Measurements from ENCODE around the gene TMEM267. TPM values are rescaled to one million over a fixed set of nuclear protein-coding genes. Genes with fewer than 3 reads are reported as not detected.

Gene TMEM267
- polyA plus RNA-seq, 3 donors, result 4.4 to 13.9 (median 11.8) TPM

DNA sequence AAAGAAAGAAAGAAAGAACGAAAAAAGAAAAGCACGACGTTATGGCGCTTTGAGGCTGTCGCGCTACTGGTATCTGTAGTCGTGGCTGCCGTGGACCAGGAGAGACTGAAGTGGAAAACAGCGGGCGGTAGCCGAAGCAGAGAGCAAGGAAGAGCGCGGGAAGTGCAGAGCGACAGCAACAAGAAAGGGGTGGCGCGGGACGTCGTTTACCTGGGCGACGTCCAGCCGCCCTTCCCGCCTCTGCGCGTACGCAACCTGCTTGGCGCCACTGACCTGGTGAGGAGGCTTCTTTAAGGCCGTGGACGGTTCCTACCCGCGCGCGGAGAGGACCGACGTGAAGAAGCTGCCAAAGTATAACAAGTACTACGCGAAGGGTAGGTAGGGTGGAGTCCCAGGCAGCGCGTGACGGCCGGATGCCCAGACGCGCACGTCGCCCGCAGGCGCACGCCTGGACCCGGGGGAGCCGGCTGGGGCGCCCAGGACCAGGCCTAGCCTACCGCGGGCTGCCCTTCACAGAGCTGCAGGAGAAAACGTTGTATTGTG lies 86.8 kb downstream of the TMEM267 start:
- H3K4me1 Mint-ChIP-seq, result peaks cover 9% of the 10 kb centered on the region
- peak overlapping the region; percentile 45 for H3K9ac ChIP-seq (ENCODE audit: insufficient read depth, low read length, poor library complexity, severe bottlenecking)
- intact Hi-C loops (cut with micrococcal nuclease), result no loop called here
- no peak overlapping the region for H3K27ac ChIP-seq (ENCODE audit: low read depth in 1 of 2, low read length in 2 of 2)
- H3K4me3 ChIP-seq (replicated peaks in 1 of 3; ENCODE audit: low read depth in 2 of 3, low read length in 3 of 3), result peak overlapping the region; percentile 54 to 75 (median 66)
- H3K4me3 Mint-ChIP-seq, result peak overlapping the region; percentile 88 to 98
- TF ChIP-seq, protein P1, sequence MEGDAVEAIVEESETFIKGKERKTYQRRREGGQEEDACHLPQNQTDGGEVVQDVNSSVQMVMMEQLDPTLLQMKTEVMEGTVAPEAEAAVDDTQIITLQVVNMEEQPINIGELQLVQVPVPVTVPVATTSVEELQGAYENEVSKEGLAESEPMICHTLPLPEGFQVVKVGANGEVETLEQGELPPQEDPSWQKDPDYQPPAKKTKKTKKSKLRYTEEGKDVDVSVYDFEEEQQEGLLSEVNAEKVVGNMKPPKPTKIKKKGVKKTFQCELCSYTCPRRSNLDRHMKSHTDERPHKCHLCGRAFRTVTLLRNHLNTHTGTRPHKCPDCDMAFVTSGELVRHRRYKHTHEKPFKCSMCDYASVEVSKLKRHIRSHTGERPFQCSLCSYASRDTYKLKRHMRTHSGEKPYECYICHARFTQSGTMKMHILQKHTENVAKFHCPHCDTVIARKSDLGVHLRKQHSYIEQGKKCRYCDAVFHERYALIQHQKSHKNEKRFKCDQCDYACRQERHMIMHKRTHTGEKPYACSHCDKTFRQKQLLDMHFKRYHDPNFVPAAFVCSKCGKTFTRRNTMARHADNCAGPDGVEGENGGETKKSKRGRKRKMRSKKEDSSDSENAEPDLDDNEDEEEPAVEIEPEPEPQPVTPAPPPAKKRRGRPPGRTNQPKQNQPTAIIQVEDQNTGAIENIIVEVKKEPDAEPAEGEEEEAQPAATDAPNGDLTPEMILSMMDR (IDR thresholded peaks at IDR 0.05), result no peak
- H3K9me3 Mint-ChIP-seq, result peaks cover 0 to 1% (median 0%) of the 10 kb centered on the region in 7 donors
- no peaks in the 10 kb centered on the region for H3K36me3 ChIP-seq (replicated peaks in 1 of 2; ENCODE audit: control insufficient read depth in 1 of 2, insufficient read depth in 2 of 2, low read length in 2 of 2)
- H3K4me1 ChIP-seq (ENCODE audit: control insufficient read depth in 1 of 2, insufficient read depth in 2 of 2, low read length in 2 of 2), result peaks cover 3 to 9% of the 10 kb centered on the region in 2 donors
- no peaks in the 10 kb centered on the region for H3K27me3 ChIP-seq (ENCODE audit: control insufficient read depth in 2 of 2, insufficient read depth in 2 of 2, low read length in 2 of 2)
- H3K79me2 ChIP-seq (ENCODE audit: insufficient read depth, low read length), result no peaks in the 10 kb centered on the region
- under 1% methylated on average over 50 of the region's 53 CpGs for WGBS (ENCODE audit: insufficient coverage)
- H4K20me1 ChIP-seq (ENCODE audit: insufficient read depth, low read length), result no peaks in the 10 kb centered on the region
- H2AFZ ChIP-seq (ENCODE audit: insufficient read depth, low read depth, low read length, poor library complexity, severe bottlenecking), result peak overlapping the region; percentile 85
- DNase-seq, result peak; percentile 10 to 18 (median 13)
- no peaks in the 10 kb centered on the region for H3K9me3 ChIP-seq (replicated peaks in 1 of 2; ENCODE audit: control insufficient read depth in 1 of 2, insufficient read depth in 1 of 2, low read length in 2 of 2)
- peak overlapping the region; percentile 85 for H3K4me2 ChIP-seq (replicated peaks; ENCODE audit: extremely low read depth, low read length, poor library complexity, severe bottlenecking)
- H3K36me3 Mint-ChIP-seq, result no peaks in the 10 kb centered on the region
- H3K27me3 Mint-ChIP-seq (ENCODE audit: low read depth in 3 of 3), result peaks cover 3 to 13% (median 7%) of the 10 kb centered on the region in 3 donors
- H3K27ac Mint-ChIP-seq, result peak overlapping the region in 3 of 7 donors; percentile 62 to 81 (median 80)

Other genes starting within 250 kb of the TMEM267 start
- 10 to 100 TPM in 1 of 3 donors, 1 to 10 TPM in 2; 6.0 to 10.9 (median 7.8) TPM for gene HMGCS1, start 170.5 kb downstream of the TMEM267 start, polyA plus RNA-seq
- gene CCL28, start 71.5 kb downstream of the TMEM267 start, polyA plus RNA-seq, result under 1 TPM; 0.10 to 0.51 (median 0.32) TPM
- gene C5orf34, start 31.3 kb upstream of the TMEM267 start, polyA plus RNA-seq, result under 1 TPM; 0.17 to 0.59 (median 0.29) TPM
- gene PAIP1, start 73.2 kb upstream of the TMEM267 start, polyA plus RNA-seq, result 10 to 100 TPM; 31.4 to 49.2 (median 41.0) TPM
- gene NNT, start 119.3 kb upstream of the TMEM267 start, polyA plus RNA-seq, result 10 to 100 TPM; 17.1 to 47.2 (median 41.2) TPM